GM12878 (cell line): ENCODE measurements around the gene VEPH1. TPM values are rescaled to one million over a fixed set of nuclear protein-coding genes. Genes with fewer than 3 reads are reported as not detected.

Source experiments
- ATAC-seq: fragments of 200-7000 bp; cut with Tn5 transposase; 3 replicates; pipeline ENCODE4 v1.9.1; 2020; ENCODE audit warnings: mild to moderate bottlenecking, moderate library complexity
- BruUV-seq: library from RNA; stranded (reverse); fragments of 400-500 nt; replicated peaks from 2 replicates; lab custom pipeline; 2021; lab: Mats Ljungman, UMichigan
- CTCF ChIA-PET: fragments of 300-600 bp; sonication (Branson Sonifier 250); formaldehyde crosslinking; extraction: SDS; loops from one replicate; lab custom pipeline; 2021; ENCODE audit warnings: inconsistent platforms; lab: Yijun Ruan, JAX
- POLR2A ChIA-PET: fragments of 350-600 bp; formaldehyde crosslinking; extraction: SDS; loops from one replicate; lab custom pipeline; 2021; ENCODE audit warnings: inconsistent platforms; lab: Charles Lee
- RAD21 ChIA-PET: fragments of 300-600 bp; sonication (Branson Sonifier 250); formaldehyde crosslinking; loops from one replicate; lab custom pipeline; 2023; ENCODE audit warnings: antibody characterized with exemption; ENCODE audit not compliant: unreplicated experiment; lab: Charles Lee
- SMC1A ChIA-PET: fragments of 300-600 bp; sonication (Branson Sonifier 250); formaldehyde crosslinking; loops from one replicate; lab custom pipeline; 2023; ENCODE audit not compliant: unreplicated experiment, uncharacterized antibody; lab: Charles Lee
- DNase-seq: peaks from one replicate; pipeline ENCODE4 v3.0.0-alpha.2; 2011; ENCODE audit warnings: low read depth, low spot score
- FAIRE-seq: peaks from 3 replicates; lab custom pipeline; 2011; peaks lifted over from hg19 to GRCh38; lab: Jason Lieb, UNC
- H2AFZ ChIP-seq: 2 replicates; pipeline ENCODE4 v1.6.0; 2011; ENCODE audit warnings: low read depth, low read length, control low read depth; ENCODE audit not compliant: control insufficient read depth
- H3K27ac ChIP-seq: 2 replicates; pipeline ENCODE4 v1.5.1; 2011; ENCODE audit warnings: control low read depth; ENCODE audit not compliant: control insufficient read depth, insufficient read depth
- H3K27me3 ChIP-seq, 2 experiments: replicated peaks in 1 of 2; 2 replicates each; pipeline versions ENCODE4 v1.6.0 to v1.6.1; 2011; ENCODE audit warnings: low read length in 1 of 2; ENCODE audit not compliant: control insufficient read depth in 2 of 2, insufficient read depth in 2 of 2
- H3K36me3 ChIP-seq, 2 experiments: 2 replicates each; pipeline ENCODE4 v1.5.1; 2011; ENCODE audit warnings: low read length in 1 of 2; ENCODE audit not compliant: control insufficient read depth in 2 of 2, insufficient read depth in 2 of 2
- H3K4me1 ChIP-seq: 2 replicates; pipeline ENCODE4 v1.6.1; 2011; ENCODE audit warnings: mild to moderate bottlenecking, low read length, moderate library complexity, mixed read lengths; ENCODE audit not compliant: control insufficient read depth, insufficient read depth
- H3K4me2 ChIP-seq: 2 replicates; pipeline ENCODE4 v1.6.0; 2011; ENCODE audit warnings: control low read depth; ENCODE audit not compliant: control insufficient read depth, insufficient read depth
- H3K4me3 ChIP-seq: fragments of 200-600 bp; sonication (generic); 2 replicates; pipeline ENCODE4 v1.5.1; 2016
- H3K79me2 ChIP-seq: 2 replicates; pipeline ENCODE4 v1.6.0; 2011; ENCODE audit warnings: low read length; ENCODE audit not compliant: control insufficient read depth, insufficient read depth
- H3K9ac ChIP-seq: 2 replicates; pipeline ENCODE4 v1.8.0; 2011; ENCODE audit warnings: low read length, control low read depth, mixed read lengths; ENCODE audit not compliant: control insufficient read depth, insufficient read depth
- H3K9me3 ChIP-seq: replicated peaks from 3 replicates; pipeline ENCODE4 v1.5.1; 2011; ENCODE audit warnings: mild to moderate bottlenecking, low read length; ENCODE audit not compliant: control insufficient read depth, insufficient read depth
- H4K20me1 ChIP-seq: 2 replicates; pipeline ENCODE4 v1.6.0; 2011; ENCODE audit not compliant: control insufficient read depth, insufficient read depth
- CBX3 ChIP-seq: fragments of 200-600 bp; sonication (generic); IDR thresholded peaks from 2 replicates; pipeline ENCODE4 v1.6.1; 2016; ENCODE audit warnings: low read depth, borderline replicate concordance
- CBX5 ChIP-seq: sonication (generic); IDR thresholded peaks from 2 replicates; pipeline ENCODE4 v1.6.1; 2016; ENCODE audit warnings: low read depth, moderate library complexity, mild to moderate bottlenecking, inconsistent platforms
- EP300 ChIP-seq, 2 experiments: fragments of 150-350 bp in 1 of 2; IDR thresholded peaks; 2 replicates each; pipeline ENCODE4 v1.6.1; 2011 to 2012; ENCODE audit warnings: low read depth in 2 of 2, low read length in 2 of 2, borderline replicate concordance in 1 of 2, improper control_type of control experiment in 1 of 2, inconsistent platforms in 1 of 2; ENCODE audit not compliant: control insufficient read depth in 1 of 2
- ESRRA ChIP-seq: IDR thresholded peaks from 2 replicates; pipeline ENCODE4 v1.6.1; 2012; ENCODE audit warnings: mild to moderate bottlenecking, low read length, improper control_type of control experiment
- HDGF ChIP-seq: fragments of 450-650 bp; IDR thresholded peaks from 2 replicates; pipeline ENCODE4 v1.6.1; 2016; ENCODE audit warnings: antibody characterized with exemption
- IRF4 ChIP-seq: IDR thresholded peaks from 2 replicates; pipeline ENCODE4 v1.6.1; 2011; ENCODE audit warnings: low read depth, low read length
- JUND ChIP-seq: IDR thresholded peaks from 2 replicates; pipeline ENCODE4 v1.6.1; 2012; ENCODE audit warnings: low read depth, mild to moderate bottlenecking, low read length, improper control_type of control experiment, moderate library complexity
- MTA2 ChIP-seq: fragments of 450-650 bp; IDR thresholded peaks from 2 replicates; pipeline ENCODE4 v1.6.1; 2016; ENCODE audit warnings: low read depth, mild to moderate bottlenecking, moderate library complexity
- POLR2AphosphoS5 ChIP-seq: IDR thresholded peaks from 2 replicates; pipeline ENCODE4 v1.6.1; 2011; ENCODE audit warnings: mild to moderate bottlenecking, low read length, inconsistent platforms
- REST ChIP-seq: IDR thresholded peaks from 2 replicates; pipeline ENCODE4 v1.6.1; 2012; ENCODE audit warnings: mild to moderate bottlenecking, low read depth, low read length
- SMAD1 ChIP-seq: fragments of 450-650 bp; IDR thresholded peaks from 2 replicates; pipeline ENCODE4 v1.6.1; 2018; ENCODE audit warnings: mild to moderate bottlenecking, low read depth; ENCODE audit not compliant: partially characterized antibody
- SMARCA5 ChIP-seq: fragments of 450-650 bp; IDR thresholded peaks from 2 replicates; pipeline ENCODE4 v1.6.1; 2017; ENCODE audit warnings: mild to moderate bottlenecking
- SMC3 ChIP-seq: IDR thresholded peaks from 2 replicates; pipeline ENCODE4 v1.6.1; 2011; ENCODE audit warnings: low read length, improper control_type of control experiment, borderline replicate concordance
- SRF ChIP-seq, 2 experiments: IDR thresholded peaks; 2 replicates each; pipeline ENCODE4 v1.6.1; 2011; ENCODE audit warnings: low read depth in 2 of 2, low read length in 2 of 2, mild to moderate bottlenecking in 1 of 2, moderate library complexity in 1 of 2
- STAT3 ChIP-seq: IDR thresholded peaks from 2 replicates; pipeline ENCODE4 v1.6.1; 2011; ENCODE audit warnings: low read depth, low read length, improper control_type of control experiment
- SUPT20H ChIP-seq: IDR thresholded peaks from 2 replicates; pipeline ENCODE4 v1.6.1; 2011; ENCODE audit warnings: low read depth, mild to moderate bottlenecking, low read length, moderate library complexity, borderline replicate concordance; ENCODE audit not compliant: control insufficient read depth
- YY1 ChIP-seq: IDR thresholded peaks from 2 replicates; pipeline ENCODE4 v1.6.1; 2011; ENCODE audit warnings: low read depth, mild to moderate bottlenecking, low read length
- ZBED1 ChIP-seq: IDR thresholded peaks from 2 replicates; pipeline ENCODE4 v1.6.1; 2016; ENCODE audit warnings: borderline replicate concordance
- WGBS: methylation state at CpG from one replicate; pipeline ENCODE4 v1.1.6; 2016; ENCODE audit warnings: low lambda C conversion rate; ENCODE audit not compliant: insufficient replicate concordance, insufficient coverage; ENCODE audit errors: missing lambda C conversion rate; 5-methylcytosine and 5-hydroxymethylcytosine counted together
- in situ Hi-C: fragments of 300-500 bp; cut with MboI; formaldehyde crosslinking; loops from 9 replicates; pipeline ENCODE4 v1.14.3; 2018; ENCODE audit warnings: mixed read lengths
- intact Hi-C: fragments of 100-400 bp; cut with micrococcal nuclease; formaldehyde crosslinking; loops from one replicate; pipeline ENCODE4 v1.14.2; 2022; ENCODE audit not compliant: unreplicated experiment
- polyA plus RNA-seq, 11 experiments: library from polyadenylated mRNA; depleted of rRNA in 4 of 11; unstranded in 6 of 11; stranded (reverse) in 5 of 11; fragments of >200 nt; fragmentation: Nextera tagmentation in 4 of 11; fragmentation: Illumina TruSeq in 1 of 11; extraction: Ambion mirVana in 4 of 11; extraction: Trizol in 1 of 11; gene quantifications; 1 replicate in 1 of 11; 2 replicates in 10 of 11; pipeline versions ENCODE4 v1.2.1 to v1.2.3, GENCODE V29; 2011 to 2016; ENCODE audit warnings: inconsistent platforms in 2 of 11, missing spikeins in 2 of 11, low read depth in 1 of 11
- total RNA-seq, 4 experiments: library from RNA; depleted of rRNA in 3 of 4; stranded (reverse); fragments of >200 nt in 3 of 4; fragmentation: Illumina TruSeq in 1 of 4; extraction: Trizol in 1 of 4; gene quantifications; 2 replicates each; pipeline versions ENCODE4 v1.2.1 to v1.2.3, GENCODE V29; 2013 to 2021

VEPH1 gene
- total and polyA plus RNA-seq, 10 of the 15 experiments (the other 5 are each of a cell fraction or from before 2014, with no cell fraction given), result 0.04 to 0.26 (median 0.17) TPM; not detected in 7

- ChIA-PET RAD21 (no interaction called here), SMC1A (no interaction called here), CTCF (no interaction called here), POLR2A (no interaction called here)
- DNase-seq (no peak), ATAC-seq (no peak), FAIRE-seq (no peak)
- H3K4me2 ChIP-seq, result no peak overlapping the region
- BruUV-seq, result no TSS peak
- in situ Hi-C loops (no loop called here), intact Hi-C loops (no loop called here)
- H3K27me3 ChIP-seq, result no peaks in the 10 kb centered on the region
- no peak overlapping the region for H3K9ac ChIP-seq
- no peaks in the 10 kb centered on the region for H3K79me2 ChIP-seq
- no peak overlapping the region for H2AFZ ChIP-seq
- H3K36me3 ChIP-seq, result no peaks in the 10 kb centered on the region
- no peaks in the 10 kb centered on the region for H3K9me3 ChIP-seq
- H3K4me3 ChIP-seq, result no peak overlapping the region
- TF ChIP-seq HDGF (no peak), YY1 (no peak), ESRRA (no peak), REST (no peak), ZBED1 (no peak), SRF (IDR thresholded peaks at IDR 0.05; ENCODE audit: low read depth in 2 of 2, low read length in 2 of 2) (no peak), SUPT20H (no peak), POLR2AphosphoS5 (no peak), CBX5 (no peak), JUND (no peak), SMARCA5 (no peak), CBX3 (no peak), MTA2 (no peak), SMC3 (no peak), IRF4 (no peak), EP300 (IDR thresholded peaks at IDR 0.05; ENCODE audit: borderline replicate concordance in 1 of 2, control insufficient read depth in 1 of 2, low read depth in 2 of 2, low read length in 2 of 2) (no peak), STAT3 (no peak), SMAD1 (no peak)
- H4K20me1 ChIP-seq, result no peaks in the 10 kb centered on the region
- WGBS, result 23% methylated on average over 2 of the region's 2 CpGs
- H3K4me1 ChIP-seq, result no peaks in the 10 kb centered on the region
- H3K27ac ChIP-seq, result no peak overlapping the region
These were observed 85.1 kb downstream of the VEPH1 start for GRCh38 chr3:157418104-157418503.
